Skeletal muscle tissue (tissue), 4 donors: ENCODE data around the gene FKBP11. TPM values are rescaled to one million over a fixed set of nuclear protein-coding genes. Genes with fewer than 3 reads are reported as not detected.

ENCODE experiments used
- H3K27ac ChIP-seq: one replicate; pipeline ENCODE4 v1.7.0; 2013; ENCODE audit warnings: mild to moderate bottlenecking, low read depth, low read length, inconsistent platforms
- H3K27me3 ChIP-seq, 3 donors: one replicate each; pipeline ENCODE4 v1.7.0; 2013; ENCODE audit warnings: low read length in 3 of 3; ENCODE audit not compliant: control insufficient read depth in 3 of 3, insufficient read depth in 3 of 3
- H3K36me3 ChIP-seq, 3 donors: one replicate each; pipeline ENCODE4 v1.7.0; 2013; ENCODE audit warnings: low read length in 3 of 3; ENCODE audit not compliant: control insufficient read depth in 3 of 3, insufficient read depth in 3 of 3
- H3K4me1 ChIP-seq, 3 donors: one replicate each; pipeline ENCODE4 v1.7.0; 2013; ENCODE audit warnings: low read length in 3 of 3, mild to moderate bottlenecking in 3 of 3; ENCODE audit not compliant: control insufficient read depth in 3 of 3, insufficient read depth in 3 of 3
- H3K4me3 ChIP-seq, 3 donors: one replicate each; pipeline ENCODE4 v1.7.0; 2013; ENCODE audit warnings: low read length in 3 of 3
- H3K9ac ChIP-seq, 3 donors: one replicate each; pipeline ENCODE4 v1.7.0; 2013; ENCODE audit warnings: low read length in 3 of 3, mild to moderate bottlenecking in 3 of 3, moderate library complexity in 2 of 3, low read depth in 1 of 3
- H3K9me3 ChIP-seq, 3 donors: one replicate each; pipeline ENCODE4 v1.7.0; 2013; ENCODE audit warnings: low read length in 3 of 3; ENCODE audit not compliant: control insufficient read depth in 3 of 3
- total RNA-seq: library from RNA; depleted of rRNA; stranded (reverse); fragments of >200 nt; gene quantifications from one replicate; pipeline ENCODE4 v1.2.3, GENCODE V29; 2014
- donor health status: Osteomylitis.

FKBP11 gene
- total RNA-seq, 1 donor from 2014 or later = 5.7 TPM

GRCh38 chr12:48968467-48968866 lies 43.2 kb upstream of the FKBP11 start:
- peaks cover 11 to 19% (median 12%) of the 10 kb centered on the region in 3 donors for H3K4me1 ChIP-seq
- H3K27me3 ChIP-seq = peaks cover 42 to 53% (median 45%) of the 10 kb centered on the region in 3 donors
- no peaks in the 10 kb centered on the region for H3K9me3 ChIP-seq
- no peaks in the 10 kb centered on the region for H3K36me3 ChIP-seq
- H3K27ac ChIP-seq = no peak overlapping the region
- no peak overlapping the region for H3K9ac ChIP-seq
- no peak overlapping the region for H3K4me3 ChIP-seq

DNA sequence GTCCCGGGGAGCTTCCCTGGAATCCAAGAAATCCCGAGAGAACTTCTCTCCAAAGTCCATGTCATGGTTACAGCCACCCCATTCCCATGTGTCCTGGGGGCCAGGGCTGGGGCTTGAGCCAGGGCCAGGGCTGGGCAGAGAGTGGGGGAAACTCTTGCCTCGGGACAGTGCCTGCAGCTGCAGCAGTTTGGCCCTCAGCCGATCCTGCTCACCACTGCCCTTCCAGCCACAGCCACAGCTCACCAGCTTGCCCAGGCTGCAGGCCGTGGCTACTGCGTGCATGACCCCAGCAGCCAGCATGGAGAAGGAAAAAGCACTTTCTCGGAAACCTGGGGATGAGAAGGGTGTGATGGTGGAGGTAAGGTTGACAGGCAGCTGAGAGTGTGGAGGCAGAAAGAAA lies 42.7 kb upstream of the FKBP11 start:
- no peak overlapping the region for H3K4me3 ChIP-seq
- H3K27me3 ChIP-seq = peaks cover 37 to 48% (median 41%) of the 10 kb centered on the region in 3 donors
- no peak overlapping the region for H3K27ac ChIP-seq
- H3K9me3 ChIP-seq = no peaks in the 10 kb centered on the region
- H3K36me3 ChIP-seq = no peaks in the 10 kb centered on the region
- H3K9ac ChIP-seq = no peak overlapping the region
- peaks cover 11 to 18% (median 12%) of the 10 kb centered on the region in 3 donors for H3K4me1 ChIP-seq

- peaks cover 22 to 33% (median 25%) of the 10 kb centered on the region in 3 donors for H3K27me3 ChIP-seq
These were observed 41.0 kb upstream of the FKBP11 start for GRCh38 chr12:48966177-48966895.

GRCh38 chr12:48965298-48965838 lies 40.1 kb upstream of the FKBP11 start:
- Histone ChIP-seq H3K27ac (no peak overlapping the region), H3K27me3 (peaks cover 15 to 29% (median 19%) of the 10 kb centered on the region in 3 donors)

More at GRCh38 chr12:48966177-48966895, 41.0 kb upstream of the FKBP11 start:
- H3K27ac ChIP-seq = no peak overlapping the region
- H3K4me3 ChIP-seq = no peak overlapping the region
- no peaks in the 10 kb centered on the region for H3K36me3 ChIP-seq
- H3K4me1 ChIP-seq = peaks cover 0 to 10% (median 8%) of the 10 kb centered on the region in 3 donors
- H3K9ac ChIP-seq = no peak overlapping the region
- H3K9me3 ChIP-seq = no peaks in the 10 kb centered on the region

GRCh38 chr12:48961801-48962200 lies 36.5 kb upstream of the FKBP11 start:
- Histone ChIP-seq H3K9ac (no peak overlapping the region), H3K36me3 (no peaks in the 10 kb centered on the region), H3K9me3 (no peaks in the 10 kb centered on the region), H3K27me3 (peaks cover 0 to 10% (median 6%) of the 10 kb centered on the region in 3 donors), H3K4me3 (no peak overlapping the region), H3K4me1 (peaks cover 6 to 13% (median 6%) of the 10 kb centered on the region in 3 donors), H3K27ac (no peak overlapping the region)

More at GRCh38 chr12:48965298-48965838, 40.1 kb upstream of the FKBP11 start:
- Histone ChIP-seq H3K4me3 (no peak overlapping the region), H3K9me3 (no peaks in the 10 kb centered on the region), H3K9ac (no peak overlapping the region), H3K4me1 (peaks cover 0 to 4% (median 4%) of the 10 kb centered on the region in 3 donors), H3K36me3 (no peaks in the 10 kb centered on the region)

- H3K9me3 ChIP-seq = no peaks in the 10 kb centered on the region
- no peaks in the 10 kb centered on the region for H3K36me3 ChIP-seq
- H3K4me1 ChIP-seq = peaks cover 8 to 17% (median 11%) of the 10 kb centered on the region in 3 donors
- H3K9ac ChIP-seq = no peak overlapping the region
- no peak overlapping the region for H3K27ac ChIP-seq
- no peak overlapping the region for H3K4me3 ChIP-seq
- peaks cover 0 to 7% (median 6%) of the 10 kb centered on the region in 3 donors for H3K27me3 ChIP-seq
These were observed 36.0 kb upstream of the FKBP11 start for GRCh38 chr12:48961331-48961730.

- Histone ChIP-seq H3K27me3 (peaks cover 0 to 7% (median 6%) of the 10 kb centered on the region in 3 donors), H3K4me3 (no peak overlapping the region), H3K9me3 (no peaks in the 10 kb centered on the region)
These were observed 35.5 kb upstream of the FKBP11 start for GRCh38 chr12:48960834-48961233.

DNA sequence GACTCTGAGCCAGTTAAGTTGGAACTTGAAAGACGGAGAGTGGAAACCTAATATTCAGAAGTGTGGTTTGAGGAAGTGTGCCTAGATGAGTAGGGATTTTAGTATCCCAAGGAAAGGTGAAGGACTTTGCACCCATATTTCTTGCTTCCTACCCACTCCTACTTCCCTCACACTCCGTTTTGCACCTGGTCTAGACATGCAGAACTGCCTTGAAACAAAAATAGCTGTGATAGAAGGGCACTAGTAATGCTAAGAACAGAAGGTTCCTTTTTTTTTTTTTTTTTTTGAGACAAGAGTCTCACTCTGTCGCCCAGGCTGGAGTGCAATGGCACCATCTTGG lies 32.7 kb upstream of the FKBP11 start:
- Histone ChIP-seq H3K27ac (no peak overlapping the region), H3K27me3 (peaks cover 0 to 7% (median 6%) of the 10 kb centered on the region in 3 donors), H3K9ac (peak overlapping the region in 1 of 3 donors; percentile 28), H3K36me3 (no peaks in the 10 kb centered on the region), H3K9me3 (no peaks in the 10 kb centered on the region), H3K4me1 (peaks cover 15 to 27% (median 15%) of the 10 kb centered on the region in 3 donors), H3K4me3 (peak overlapping the region; percentile 74 to 94 (median 88))

More at GRCh38 chr12:48960834-48961233, 35.5 kb upstream of the FKBP11 start:
- peaks cover 11 to 22% (median 15%) of the 10 kb centered on the region in 3 donors for H3K4me1 ChIP-seq
- no peaks in the 10 kb centered on the region for H3K36me3 ChIP-seq
- no peak overlapping the region for H3K27ac ChIP-seq
- no peak overlapping the region for H3K9ac ChIP-seq

- Histone ChIP-seq H3K9me3 (no peaks in the 10 kb centered on the region), H3K27me3 (peaks cover 0 to 7% (median 6%) of the 10 kb centered on the region in 3 donors), H3K9ac (peak within 1 kb of the TSS; percentile 79 to 90 (median 90)), H3K4me1 (peaks cover 15 to 27% (median 15%) of the 10 kb centered on the region in 3 donors), H3K4me3 (peak within 1 kb of the TSS; percentile 88 to 94 (median 91)), H3K36me3 (peaks cover 0 to 4% (median 3%) of the 10 kb centered on the region in 3 donors), H3K27ac (peak within 1 kb of the TSS; percentile 83)
These were observed 32.1 kb upstream of the FKBP11 start, which contains the start of gene ARF3 for GRCh38 chr12:48957141-48958048. Gene ARF3 (minus strand): TSS chr12:48957487. CDS start chr12:48941095, 16,392 bp downstream.
